Brain microvascular endothelial cell (primary cell): ENCODE results near the gene CPEB4.

Source experiments
- DNase-seq: peaks from one replicate; pipeline ENCODE4 v3.0.0-alpha.2; 2020
- H3K27ac ChIP-seq: fragments of 250-450 bp; sonication (Bioruptor Pico); 2 replicates; pipeline ENCODE4 v1.5.1; 2020; ENCODE audit warnings: mild to moderate bottlenecking, moderate library complexity
- H3K27me3 ChIP-seq: fragments of 250-450 bp; sonication (Bioruptor Pico); replicated peaks from 2 replicates; pipeline ENCODE4 v1.5.1; 2020; ENCODE audit warnings: mild to moderate bottlenecking
- H3K36me3 ChIP-seq: fragments of 250-450 bp; sonication (Bioruptor Pico); replicated peaks from 2 replicates; pipeline ENCODE4 v1.5.1; 2020; ENCODE audit warnings: mild to moderate bottlenecking
- H3K4me3 ChIP-seq: 2 replicates; pipeline ENCODE4 v1.5.1; 2011; ENCODE audit warnings: low read depth, mild to moderate bottlenecking, control low read depth, low read length, moderate library complexity
- CTCF ChIP-seq: IDR thresholded peaks from 2 replicates; pipeline ENCODE4 v1.5.1; 2011; ENCODE audit warnings: low read depth, mild to moderate bottlenecking, moderate library complexity, low read length, control low read depth, inconsistent platforms; ENCODE audit errors: missing control alignments
- in situ Hi-C: cut with HindIII; loops from 2 replicates; pipeline ENCODE4 v1.10.0; 2017; ENCODE audit warnings: low sequenced_read_pairs, low pct_ligation_motif_present

Gene CPEB4

GRCh38 chr5:173950829-173951228 is 62.7 kb downstream of the CPEB4 start:
- H3K36me3 ChIP-seq: peaks cover 62% of the 10 kb centered on the region
- no peak overlapping the region for H3K27ac ChIP-seq
- DNase-seq: no peak
- H3K4me3 ChIP-seq: no peak overlapping the region
- in situ Hi-C loops: no loop called here
- H3K27me3 ChIP-seq: no peaks in the 10 kb centered on the region
- TF ChIP-seq CTCF: no peak

- DNase-seq: peak; percentile 27
- in situ Hi-C loops: no loop called here
- no peak overlapping the region for H3K27ac ChIP-seq
- H3K4me3 ChIP-seq: no peak overlapping the region
- H3K36me3 ChIP-seq: peaks cover 50% of the 10 kb centered on the region
- H3K27me3 ChIP-seq: no peaks in the 10 kb centered on the region
- no peak for TF ChIP-seq CTCF
Observed at GRCh38 chr5:173953528-173954090, 65.5 kb downstream of the CPEB4 start.

GRCh38 chr5:173954671-173955521 is 66.7 kb downstream of the CPEB4 start:
- no peaks in the 10 kb centered on the region for H3K27me3 ChIP-seq
- H3K4me3 ChIP-seq: no peak overlapping the region
- H3K36me3 ChIP-seq: peaks cover 49% of the 10 kb centered on the region
- no peak for TF ChIP-seq CTCF
- DNase-seq: peak; percentile 21
- in situ Hi-C loops: no loop called here
- H3K27ac ChIP-seq: no peak overlapping the region

GRCh38 chr5:173960986-173961385 is 72.8 kb downstream of the CPEB4 start:
- DNase-seq: no peak
- Histone ChIP-seq H3K27me3 (no peaks in the 10 kb centered on the region), H3K36me3 (peaks cover 7% of the 10 kb centered on the region), H3K27ac (no peak overlapping the region), H3K4me3 (no peak overlapping the region)
- in situ Hi-C loops: no loop called here
- TF ChIP-seq CTCF: no peak

- in situ Hi-C loops: no loop called here
- Histone ChIP-seq H3K27me3 (no peaks in the 10 kb centered on the region), H3K27ac (no peak overlapping the region), H3K4me3 (no peak overlapping the region), H3K36me3 (peaks cover 6% of the 10 kb centered on the region)
- no peak for TF ChIP-seq CTCF
- DNase-seq: no peak
Observed at GRCh38 chr5:173961418-173961817, 73.3 kb downstream of the CPEB4 start.
